ENCODE results near the gene ARPC1B.
A peak's percentile ranks its signal among the peaks of the same experiment; 100 is the strongest.
"Not testable (repeated sequence)": the region's sequence is repeated elsewhere in the genome, so short reads cannot be mapped to it uniquely, and the experiment has no call there.

ARPC1B gene

GRCh38 chr7:99369767-99370391, 4.7 kb upstream of the ARPC1B start:
- Histone ChIP-seq H3K4me3 (ENCODE audit: low read length in 2 of 2) (no peak overlapping the region), H3K27me3 (ENCODE audit: control insufficient read depth in 1 of 2, insufficient read depth in 2 of 2, low read length in 2 of 2) (no peaks in the 10 kb centered on the region), H3K9ac (ENCODE audit: low read length in 2 of 2) (no peak overlapping the region), H3K4me1 (ENCODE audit: control insufficient read depth, insufficient read depth, low read length) (peaks cover 5% of the 10 kb centered on the region), H3K36me3 (ENCODE audit: control insufficient read depth in 2 of 2, insufficient read depth in 2 of 2, low read length in 2 of 2) (peaks cover 19 to 24% of the 10 kb centered on the region in 2 donors), H3K9me3 (ENCODE audit: control insufficient read depth in 2 of 2, low read length in 2 of 2) (no peaks in the 10 kb centered on the region), H3K27ac (ENCODE audit: low read length) (no peak overlapping the region)

- Histone ChIP-seq H3K4me1 (ENCODE audit: control insufficient read depth, insufficient read depth, low read length) (peaks cover 8% of the 10 kb centered on the region), H3K27ac (ENCODE audit: low read length) (no peak overlapping the region), H3K4me3 (ENCODE audit: low read length in 2 of 2) (no peak overlapping the region), H3K9ac (ENCODE audit: low read length in 2 of 2) (no peak overlapping the region), H3K27me3 (ENCODE audit: control insufficient read depth in 1 of 2, insufficient read depth in 2 of 2, low read length in 2 of 2) (no peaks in the 10 kb centered on the region), H3K9me3 (ENCODE audit: control insufficient read depth in 2 of 2, low read length in 2 of 2) (no peaks in the 10 kb centered on the region), H3K36me3 (ENCODE audit: control insufficient read depth in 2 of 2, insufficient read depth in 2 of 2, low read length in 2 of 2) (peaks cover 12 to 14% of the 10 kb centered on the region in 2 donors)
Measured at GRCh38 chr7:99371376-99371920, 3.1 kb upstream of the ARPC1B start.

- Histone ChIP-seq H3K36me3 (ENCODE audit: control insufficient read depth in 2 of 2, insufficient read depth in 2 of 2, low read length in 2 of 2) (peaks cover 3 to 5% of the 10 kb centered on the region in 2 donors), H3K27me3 (ENCODE audit: control insufficient read depth in 1 of 2, insufficient read depth in 2 of 2, low read length in 2 of 2) (no peaks in the 10 kb centered on the region), H3K4me3 (ENCODE audit: low read length in 2 of 2) (no peak overlapping the region), H3K27ac (ENCODE audit: low read length) (no peak overlapping the region), H3K9me3 (ENCODE audit: control insufficient read depth in 2 of 2, low read length in 2 of 2) (no peaks in the 10 kb centered on the region), H3K9ac (ENCODE audit: low read length in 2 of 2) (no peak overlapping the region), H3K4me1 (ENCODE audit: control insufficient read depth, insufficient read depth, low read length) (peaks cover 8% of the 10 kb centered on the region)
Measured at GRCh38 chr7:99372275-99373090, 2.0 kb upstream of the ARPC1B start.

GRCh38 chr7:99373091-99374066, 1.2 kb upstream of the ARPC1B start:
- peak overlapping the region; percentile 46 to 72 for H3K4me3 ChIP-seq (ENCODE audit: low read length in 2 of 2)
- no peak overlapping the region for H3K9ac ChIP-seq (ENCODE audit: low read length in 2 of 2)
- no peak overlapping the region for H3K27ac ChIP-seq (ENCODE audit: low read length)

GRCh38 chr7:99375070-99375807, 709 bp downstream of the ARPC1B start:
- H3K9ac ChIP-seq (ENCODE audit: low read length in 2 of 2) = peak overlapping the region in 1 of 2 donors; percentile 57
- H3K36me3 ChIP-seq (ENCODE audit: control insufficient read depth in 2 of 2, insufficient read depth in 2 of 2, low read length in 2 of 2) = no peaks in the 10 kb centered on the region
- peak overlapping the region; percentile 46 for H3K27ac ChIP-seq (ENCODE audit: low read length)
- H3K4me1 ChIP-seq (ENCODE audit: control insufficient read depth, insufficient read depth, low read length) = peaks cover 22% of the 10 kb centered on the region
- H3K4me3 ChIP-seq (ENCODE audit: low read length in 2 of 2) = peak overlapping the region; percentile 29 to 72
- H3K27me3 ChIP-seq (ENCODE audit: control insufficient read depth in 1 of 2, insufficient read depth in 2 of 2, low read length in 2 of 2) = no peaks in the 10 kb centered on the region
- H3K9me3 ChIP-seq (ENCODE audit: control insufficient read depth in 2 of 2, low read length in 2 of 2) = no peaks in the 10 kb centered on the region

More at GRCh38 chr7:99373091-99374066, 1.2 kb upstream of the ARPC1B start:
- peaks cover 8% of the 10 kb centered on the region for H3K4me1 ChIP-seq (ENCODE audit: control insufficient read depth, insufficient read depth, low read length)
- no peaks in the 10 kb centered on the region for H3K9me3 ChIP-seq (ENCODE audit: control insufficient read depth in 2 of 2, low read length in 2 of 2)
- peaks cover 3 to 5% of the 10 kb centered on the region in 2 donors for H3K36me3 ChIP-seq (ENCODE audit: control insufficient read depth in 2 of 2, insufficient read depth in 2 of 2, low read length in 2 of 2)
- no peaks in the 10 kb centered on the region for H3K27me3 ChIP-seq (ENCODE audit: control insufficient read depth in 1 of 2, insufficient read depth in 2 of 2, low read length in 2 of 2)

- Histone ChIP-seq H3K36me3 (ENCODE audit: control insufficient read depth in 2 of 2, insufficient read depth in 2 of 2, low read length in 2 of 2) (peaks cover 0 to 4% of the 10 kb centered on the region in 2 donors), H3K27ac (ENCODE audit: low read length) (peak overlapping the region; percentile 76), H3K27me3 (ENCODE audit: control insufficient read depth in 1 of 2, insufficient read depth in 2 of 2, low read length in 2 of 2) (no peaks in the 10 kb centered on the region), H3K4me3 (ENCODE audit: low read length in 2 of 2) (peak overlapping the region in 1 of 2 donors; percentile 52), H3K4me1 (ENCODE audit: control insufficient read depth, insufficient read depth, low read length) (peaks cover 32% of the 10 kb centered on the region), H3K9me3 (ENCODE audit: control insufficient read depth in 2 of 2, low read length in 2 of 2) (no peaks in the 10 kb centered on the region), H3K9ac (ENCODE audit: low read length in 2 of 2) (peak overlapping the region; percentile 29 to 60)
Measured at GRCh38 chr7:99379043-99379577, 4.6 kb downstream of the ARPC1B start.

- peaks cover 29% of the 10 kb centered on the region for H3K4me1 ChIP-seq (ENCODE audit: control insufficient read depth, insufficient read depth, low read length)
- H3K27ac ChIP-seq (ENCODE audit: low read length) = peak overlapping the region; percentile 76
- not testable (repeated sequence) for H3K9me3 ChIP-seq (ENCODE audit: control insufficient read depth in 2 of 2, low read length in 2 of 2); H3K36me3 ChIP-seq (ENCODE audit: control insufficient read depth in 2 of 2, insufficient read depth in 2 of 2, low read length in 2 of 2); H3K27me3 ChIP-seq (ENCODE audit: control insufficient read depth in 1 of 2, insufficient read depth in 2 of 2, low read length in 2 of 2)
- H3K9ac ChIP-seq (ENCODE audit: low read length in 2 of 2) = peak overlapping the region; percentile 29 to 60
- peak overlapping the region in 1 of 2 donors; percentile 52 for H3K4me3 ChIP-seq (ENCODE audit: low read length in 2 of 2)
Measured at GRCh38 chr7:99379693-99380031, 5.1 kb downstream of the ARPC1B start.

- peaks cover 29% of the 10 kb centered on the region for H3K4me1 ChIP-seq (ENCODE audit: control insufficient read depth, insufficient read depth, low read length)
- H3K4me3 ChIP-seq (ENCODE audit: low read length in 2 of 2) = peak overlapping the region in 1 of 2 donors; percentile 52
- peak overlapping the region; percentile 29 to 60 for H3K9ac ChIP-seq (ENCODE audit: low read length in 2 of 2)
Measured at GRCh38 chr7:99380032-99380822, 5.7 kb downstream of the ARPC1B start.

More at GRCh38 chr7:99380032-99380822, 5.7 kb downstream of the ARPC1B start:
- peaks cover 0 to 4% of the 10 kb centered on the region in 2 donors for H3K36me3 ChIP-seq (ENCODE audit: control insufficient read depth in 2 of 2, insufficient read depth in 2 of 2, low read length in 2 of 2)
- peak overlapping the region; percentile 76 for H3K27ac ChIP-seq (ENCODE audit: low read length)
- no peaks in the 10 kb centered on the region for H3K9me3 ChIP-seq (ENCODE audit: control insufficient read depth in 2 of 2, low read length in 2 of 2)
- H3K27me3 ChIP-seq (ENCODE audit: control insufficient read depth in 1 of 2, insufficient read depth in 2 of 2, low read length in 2 of 2) = no peaks in the 10 kb centered on the region

All from stomach smooth muscle (tissue), 2 donors.